OCI-LY7 (cell line): ENCODE measurements around the gene HOXC11. TPM values are rescaled to one million over a fixed set of nuclear protein-coding genes. Genes with fewer than 3 reads are reported as not detected.

ENCODE experiments used
- BruUV-seq: library from RNA; stranded (reverse); fragments of 400-500 nt; replicated peaks from 2 replicates; lab custom pipeline; 2021; lab: Mats Ljungman, UMichigan
- CTCF ChIA-PET: fragments of 300-600 bp; sonication (Branson Sonifier 250); formaldehyde crosslinking; loops from one replicate; lab custom pipeline; 2022; ENCODE audit warnings: antibody characterized with exemption; ENCODE audit not compliant: unreplicated experiment; lab: Charles Lee
- POLR2A ChIA-PET: fragments of 300-600 bp; sonication (Branson Sonifier 250); formaldehyde crosslinking; loops from one replicate; lab custom pipeline; 2022; ENCODE audit warnings: antibody characterized with exemption; lab: Charles Lee
- DNase-seq: peaks from one replicate; pipeline ENCODE4 v3.0.0-alpha.2; 2015; ENCODE audit warnings: low spot score
- H2AFZ ChIP-seq: fragments of 200-600 bp; sonication (generic), shearing (Covaris generic); 2 replicates; pipeline ENCODE4 v1.6.1; 2014; ENCODE audit warnings: mild to moderate bottlenecking, antibody characterized with exemption, low read length, moderate library complexity
- H3K27ac ChIP-seq: fragments of 200-600 bp; sonication (generic); 2 replicates; pipeline ENCODE4 v1.5.1; 2014; ENCODE audit warnings: mixed run types, low read depth, mild to moderate bottlenecking, moderate library complexity, low read length, inconsistent platforms; ENCODE audit not compliant: poor library complexity, severe bottlenecking
- H3K36me3 ChIP-seq: fragments of 200-600 bp; sonication (generic); 2 replicates; pipeline ENCODE4 v1.6.1; 2014; ENCODE audit warnings: mild to moderate bottlenecking, antibody characterized with exemption, low read length, moderate library complexity, mixed read lengths; ENCODE audit not compliant: insufficient read depth
- H3K4me1 ChIP-seq: fragments of 200-600 bp; sonication (generic); 2 replicates; pipeline ENCODE4 v1.5.1; 2014; ENCODE audit warnings: mild to moderate bottlenecking, low read length; ENCODE audit not compliant: insufficient read depth, poor library complexity, severe bottlenecking
- H3K4me2 ChIP-seq: fragments of 200-600 bp; sonication (generic); 2 replicates; pipeline ENCODE4 v1.6.1; 2014; ENCODE audit warnings: mild to moderate bottlenecking, low read length
- H3K4me3 ChIP-seq: fragments of 200-600 bp; sonication (generic); 2 replicates; pipeline ENCODE4 v1.5.1; 2014; ENCODE audit warnings: mild to moderate bottlenecking, low read depth, low read length; ENCODE audit not compliant: poor library complexity, severe bottlenecking
- H3K79me2 ChIP-seq: fragments of 200-600 bp; sonication (generic); 2 replicates; pipeline ENCODE4 v1.6.1; 2016; ENCODE audit warnings: low read depth, mild to moderate bottlenecking, low read length, moderate library complexity, mixed read lengths; ENCODE audit not compliant: insufficient read depth
- H3K9me2 ChIP-seq: fragments of 200-600 bp; sonication (generic); 2 replicates; pipeline ENCODE4 v1.6.1; 2016; ENCODE audit warnings: mild to moderate bottlenecking, low read length, mixed read lengths; ENCODE audit not compliant: insufficient read depth
- H3K9me3 ChIP-seq: fragments of 200-600 bp; sonication (generic); 2 replicates; pipeline ENCODE4 v1.6.1; 2014; ENCODE audit warnings: mild to moderate bottlenecking, mixed run types, low read length, mixed read lengths
- H4K20me1 ChIP-seq: fragments of 200-600 bp; sonication (generic); 2 replicates; pipeline ENCODE4 v1.6.1; 2014; ENCODE audit warnings: mild to moderate bottlenecking, antibody characterized with exemption, low read length, moderate library complexity, mixed read lengths; ENCODE audit not compliant: insufficient read depth
- CTCF ChIP-seq: fragments of 200-600 bp; sonication (generic); conservative IDR thresholded peaks from 2 replicates; pipeline ENCODE4 v1.5.1; 2014; ENCODE audit warnings: mild to moderate bottlenecking, antibody characterized with exemption, low read length, moderate library complexity, mixed read lengths
- EZH2phosphoT487 ChIP-seq: fragments of 200-600 bp; sonication (generic); IDR thresholded peaks from 2 replicates; pipeline ENCODE4 v1.6.1; 2018; ENCODE audit warnings: low read depth, borderline replicate concordance, mild to moderate bottlenecking, mixed run types, antibody characterized with exemption, low read length, moderate library complexity, mixed read lengths
- intact Hi-C: fragments of 100-400 bp; cut with micrococcal nuclease; formaldehyde crosslinking; loops from one replicate; pipeline ENCODE4 v1.10.0; 2022; ENCODE audit not compliant: unreplicated experiment
- total RNA-seq, 2 experiments: library from RNA; depleted of rRNA in 1 of 2; stranded (reverse); fragments of >200 nt in 1 of 2; shearing (Covaris generic) in 1 of 2; gene quantifications; 2 replicates each; pipeline ENCODE4 v1.2.3, GENCODE V29; 2014 to 2022

Gene HOXC11
- total RNA-seq, 2 experiments from 2014 or later, result 1.4 to 2.7 TPM

- Histone ChIP-seq H3K36me3 (no peaks in the 10 kb centered on the region), H3K4me2 (no peak overlapping the region), H2AFZ (no peak overlapping the region), H3K79me2 (no peaks in the 10 kb centered on the region), H4K20me1 (no peaks in the 10 kb centered on the region; the same call in 1 of the 2 replicates), H3K9me2 (no peaks in the 10 kb centered on the region), H3K27ac (no peak overlapping the region), H3K9me3 (no peaks in the 10 kb centered on the region), H3K4me1 (peaks cover 6% of the 10 kb centered on the region), H3K4me3 (no peak overlapping the region)
- ChIA-PET CTCF (interaction anchor here (0.6 kb wide), 1 partner anchor 197 kb away, joined by 5 read pairs; no protein-coding TSS in a partner anchor), POLR2A (no interaction called here)
- BruUV-seq, result no TSS peak
- no peak for DNase-seq
- TF ChIP-seq EZH2phosphoT487, result no peak; the same call in 1 of the 2 replicates
- TF ChIP-seq CTCF, result no peak
- intact Hi-C loops, result no loop called here
Observed at GRCh38 chr12:53953831-53954693, 18.9 kb upstream of the HOXC11 start.

- Histone ChIP-seq H3K4me2 (no peak within 1 kb of the TSS), H4K20me1 (no peaks in the 10 kb centered on the region; the same call in 1 of the 2 replicates), H3K79me2 (no peaks in the 10 kb centered on the region), H3K4me3 (no peak within 1 kb of the TSS), H2AFZ (no peak within 1 kb of the TSS), H3K9me2 (no peaks in the 10 kb centered on the region), H3K27ac (no peak within 1 kb of the TSS), H3K9me3 (no peaks in the 10 kb centered on the region), H3K36me3 (no peaks in the 10 kb centered on the region), H3K4me1 (peaks cover 6% of the 10 kb centered on the region)
- CTCF ChIA-PET, result no interaction called here
- intact Hi-C loops, result no loop called here
- no peak for TF ChIP-seq EZH2phosphoT487
- no peak for TF ChIP-seq CTCF
- BruUV-seq, result no TSS peak
- DNase-seq, result no peak
- POLR2A ChIA-PET, result no interaction called here
Observed at GRCh38 chr12:53954694-53955035, 18.3 kb upstream of the HOXC11 start, which contains the start of gene HOXC12. HOXC12 (plus strand) TSS chr12:53954903; CDS start chr12:53954930, 27 bp downstream.
